ENCODE results near the gene C3orf85.

Gene C3orf85

GRCh38 chr3:109152320-109152719 is 15.8 kb downstream of the C3orf85 start:
- H3K27ac ChIP-seq: no peak overlapping the region
- TF ChIP-seq ZFX (IDR thresholded peaks at IDR 0.05): no peak
- TF ChIP-seq CTCF (conservative IDR thresholded peaks at IDR 0.05): no peak

GRCh38 chr3:109154979-109155378 is 18.5 kb downstream of the C3orf85 start:
- no peak for TF ChIP-seq CTCF (conservative IDR thresholded peaks at IDR 0.05)
- no peak for TF ChIP-seq ZFX (IDR thresholded peaks at IDR 0.05)
- H3K27ac ChIP-seq: no peak overlapping the region

- TF ChIP-seq ZFX (IDR thresholded peaks at IDR 0.05) (no peak), CTCF (conservative IDR thresholded peaks at IDR 0.05) (no peak)
- no peak overlapping the region for H3K27ac ChIP-seq
Measured at GRCh38 chr3:109155828-109156227, 19.3 kb downstream of the C3orf85 start.

- no peak overlapping the region for H3K27ac ChIP-seq
- no peak for TF ChIP-seq ZFX (IDR thresholded peaks at IDR 0.05)
Measured at GRCh38 chr3:109161487-109162123, 25.1 kb downstream of the C3orf85 start.

GRCh38 chr3:109165905-109166304 is 29.4 kb downstream of the C3orf85 start:
- no peak for TF ChIP-seq CTCF (conservative IDR thresholded peaks at IDR 0.05)
- no peak for TF ChIP-seq ZFX (IDR thresholded peaks at IDR 0.05)
- H3K27ac ChIP-seq: no peak overlapping the region

GRCh38 chr3:109171479-109171878 is 35.0 kb downstream of the C3orf85 start:
- TF ChIP-seq CTCF (conservative IDR thresholded peaks at IDR 0.05): no peak
- TF ChIP-seq ZFX (IDR thresholded peaks at IDR 0.05): no peak

GRCh38 chr3:109175411-109175810 is 38.9 kb downstream of the C3orf85 start:
- TF ChIP-seq ZFX (IDR thresholded peaks at IDR 0.05): no peak
- TF ChIP-seq CTCF (conservative IDR thresholded peaks at IDR 0.05): no peak

More at GRCh38 chr3:109171479-109171878, 35.0 kb downstream of the C3orf85 start:
- no peak overlapping the region for H3K27ac ChIP-seq

GRCh38 chr3:109176726-109177125 is 40.2 kb downstream of the C3orf85 start:
- TF ChIP-seq ZFX (IDR thresholded peaks at IDR 0.05): no peak
- H3K27ac ChIP-seq: no peak overlapping the region

More at GRCh38 chr3:109175411-109175810, 38.9 kb downstream of the C3orf85 start:
- H3K27ac ChIP-seq: no peak overlapping the region
